Stimulated activated CD4-positive, alpha-beta T cell treated with anti-CD3 and anti-CD28 coated beads, Interleukin-1b, Interleukin-23, amount 100 ng/mL, for 24 hours (primary cell): ENCODE measurements around the gene CDYL2.

Experiments
- DNase-seq, 4 experiments: peaks; one replicate each; pipeline ENCODE4 v3.0.0-alpha.2; 2020; ENCODE audit warnings: low read depth in 4 of 4, low spot score in 1 of 4

Gene CDYL2

DNA sequence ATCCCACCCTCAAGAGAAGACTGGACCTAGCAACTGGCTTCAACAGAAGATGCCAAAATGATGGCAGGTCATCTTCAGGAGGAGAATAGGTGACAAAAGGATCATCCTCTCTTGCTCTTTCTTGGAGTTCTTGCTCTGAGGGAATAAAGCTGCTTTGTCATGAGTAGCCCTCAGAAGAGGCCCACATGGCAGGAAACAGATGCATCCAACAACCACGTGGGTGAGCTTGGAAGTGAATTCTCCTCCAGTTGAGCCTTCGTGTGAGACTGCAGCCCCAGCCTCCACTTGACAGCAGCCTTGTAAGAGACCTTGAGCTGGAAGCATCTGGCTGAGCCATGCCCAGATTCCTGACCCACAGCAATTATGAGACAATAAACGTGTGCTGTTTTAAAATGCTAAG lies 176.1 kb downstream of the CDYL2 start:
- no peak for DNase-seq

DNA sequence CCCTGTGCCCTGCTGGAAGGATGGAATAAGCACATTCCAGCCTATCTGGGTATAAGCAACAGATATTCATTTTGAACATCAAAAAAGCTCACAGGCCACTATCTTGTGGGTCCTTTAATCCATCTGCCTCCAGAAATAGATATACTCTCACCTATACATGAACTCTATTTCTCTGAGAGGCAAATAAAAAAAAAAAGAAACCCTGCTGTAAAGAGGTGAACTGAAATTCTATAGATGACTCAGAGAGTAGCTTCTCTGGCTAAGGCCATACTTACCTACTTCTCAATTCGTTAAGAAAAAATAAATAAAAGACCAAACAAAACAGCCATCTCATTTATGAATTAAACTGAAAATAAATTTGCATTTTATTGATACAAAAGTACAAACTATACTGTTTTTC lies 177.3 kb downstream of the CDYL2 start:
- DNase-seq = no peak

DNA sequence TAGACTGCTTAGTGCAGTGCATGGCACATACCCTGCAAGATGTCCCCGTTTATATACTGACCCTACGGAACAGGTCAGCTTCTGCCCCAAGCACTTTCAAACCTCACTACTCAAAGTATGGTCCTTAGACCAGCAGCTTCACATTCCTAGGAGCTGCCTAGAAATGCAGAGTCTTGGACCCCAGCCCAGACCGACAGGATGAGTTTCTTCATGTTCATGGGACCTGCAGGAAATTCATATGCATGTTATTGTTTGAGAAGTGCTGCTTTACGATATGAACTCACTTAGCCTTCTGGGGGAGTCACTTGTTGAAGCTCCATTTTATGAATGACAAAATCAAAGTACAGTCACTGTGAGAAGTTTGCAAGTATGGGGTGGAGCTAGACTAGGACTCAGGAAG lies 181.0 kb downstream of the CDYL2 start:
- no peak for DNase-seq

DNA sequence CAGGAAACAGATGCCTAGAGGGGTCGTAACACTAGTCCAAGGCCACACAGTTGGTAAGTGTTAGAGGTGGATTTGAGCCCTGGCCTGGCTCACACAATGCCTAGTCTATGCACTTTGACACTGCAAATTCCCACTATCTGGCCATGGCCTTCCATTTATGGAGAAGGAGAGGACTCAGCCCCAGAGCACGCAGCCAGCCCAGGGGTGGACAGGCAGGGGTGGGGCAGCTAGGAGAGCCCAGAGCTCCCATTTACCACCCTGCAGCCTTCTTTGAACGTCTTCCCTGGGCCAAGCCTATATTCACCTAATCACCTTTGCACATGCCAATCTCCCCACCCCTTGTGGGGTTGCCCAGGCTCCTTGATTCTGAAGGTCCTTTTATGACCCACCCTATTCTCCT lies 182.4 kb downstream of the CDYL2 start:
- DNase-seq = no peak

- DNase-seq = no peak
Measured at GRCh38 chr16:80620736-80621605, 183.4 kb downstream of the CDYL2 start.

- DNase-seq = no peak
Measured at GRCh38 chr16:80619824-80620223, 184.6 kb downstream of the CDYL2 start.

DNA sequence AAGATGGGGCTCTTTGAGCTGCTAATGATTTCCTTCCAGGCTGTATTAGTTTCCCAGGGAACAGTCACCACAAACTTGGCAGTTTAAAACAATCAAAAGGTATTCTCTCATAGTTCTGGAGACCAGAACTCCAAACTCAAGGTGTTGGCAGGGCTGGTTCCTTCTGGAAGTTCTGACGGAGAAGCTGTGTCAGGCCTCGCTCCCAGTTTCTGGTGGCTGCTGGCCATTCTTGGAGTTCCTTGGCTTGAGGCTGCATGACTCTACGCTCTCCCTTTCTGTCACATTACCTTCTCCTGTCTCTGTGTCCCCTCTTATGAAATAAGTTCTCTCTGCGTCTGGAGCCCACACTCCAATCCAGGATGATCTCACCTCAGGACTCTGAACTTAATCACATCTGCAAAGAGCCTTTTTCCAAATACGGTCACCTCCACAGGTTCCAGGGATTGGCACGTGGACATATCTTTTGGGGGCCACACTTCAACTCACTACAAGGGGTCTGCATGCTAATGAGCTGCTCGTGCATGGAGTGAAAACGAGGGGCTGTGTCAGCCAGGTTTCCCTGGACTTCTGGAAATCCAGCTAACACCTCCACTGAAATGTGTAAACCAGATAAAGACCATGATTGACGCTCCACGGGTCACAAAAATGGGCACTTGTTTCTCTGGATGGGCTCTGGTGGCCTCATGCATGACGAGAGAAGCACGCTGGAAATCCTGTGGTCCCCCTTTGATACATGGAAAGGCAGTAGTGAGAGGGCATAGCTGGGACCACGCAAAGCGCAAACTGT lies 185.3 kb downstream of the CDYL2 start:
- no peak for DNase-seq

DNA sequence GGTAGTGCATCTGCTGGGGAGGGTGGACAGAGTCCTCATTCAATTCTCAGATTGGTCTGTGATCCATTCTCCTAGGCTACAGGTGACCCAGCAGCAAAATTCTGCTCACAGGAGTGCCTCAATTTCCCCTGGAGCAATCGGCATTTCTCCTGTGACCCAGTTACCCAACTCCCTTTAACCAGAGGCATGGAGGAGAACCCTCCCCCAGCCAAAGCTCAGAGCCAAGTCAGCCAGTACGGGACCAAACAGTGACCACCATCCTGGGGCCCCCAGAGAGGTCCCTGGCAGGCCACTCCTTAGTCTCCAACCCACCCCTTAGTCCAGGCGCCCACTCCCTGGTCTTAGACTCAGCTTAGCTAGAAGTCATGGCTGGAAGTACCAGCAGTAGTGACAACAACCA lies 188.0 kb downstream of the CDYL2 start:
- DNase-seq = no peak

- DNase-seq = no peak
Measured at GRCh38 chr16:80615735-80616134, 188.7 kb downstream of the CDYL2 start.

GRCh38 chr16:80614908-80615671 lies 189.3 kb downstream of the CDYL2 start:
- DNase-seq = no peak

DNA sequence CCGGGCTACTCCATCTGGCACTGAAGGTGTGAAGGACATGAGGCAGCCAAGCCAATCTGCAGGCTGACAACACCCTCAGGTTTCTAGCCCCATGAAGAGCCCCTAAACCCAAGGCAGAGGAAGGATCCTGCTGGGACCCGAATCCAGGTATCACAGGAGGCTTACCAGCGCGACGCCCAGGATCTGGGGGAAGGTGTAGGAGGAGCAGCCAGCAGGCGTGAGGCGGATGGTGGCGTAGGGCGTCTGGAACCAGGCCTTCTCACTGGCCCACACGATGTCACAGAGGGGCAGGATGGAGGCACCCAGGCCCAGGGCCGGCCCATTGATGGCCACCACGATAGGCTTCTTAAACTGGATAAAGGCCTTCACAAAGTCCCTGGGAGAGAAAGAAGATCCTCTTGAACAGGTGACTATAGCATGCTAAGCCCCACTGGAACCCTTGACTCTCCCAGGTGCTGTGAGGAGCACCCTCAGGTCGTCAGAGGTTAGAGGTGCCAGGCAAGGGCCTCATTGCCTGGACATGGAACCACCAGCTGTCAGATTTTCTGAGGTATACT lies 191.9 kb downstream of the CDYL2 start:
- no peak for DNase-seq

DNA sequence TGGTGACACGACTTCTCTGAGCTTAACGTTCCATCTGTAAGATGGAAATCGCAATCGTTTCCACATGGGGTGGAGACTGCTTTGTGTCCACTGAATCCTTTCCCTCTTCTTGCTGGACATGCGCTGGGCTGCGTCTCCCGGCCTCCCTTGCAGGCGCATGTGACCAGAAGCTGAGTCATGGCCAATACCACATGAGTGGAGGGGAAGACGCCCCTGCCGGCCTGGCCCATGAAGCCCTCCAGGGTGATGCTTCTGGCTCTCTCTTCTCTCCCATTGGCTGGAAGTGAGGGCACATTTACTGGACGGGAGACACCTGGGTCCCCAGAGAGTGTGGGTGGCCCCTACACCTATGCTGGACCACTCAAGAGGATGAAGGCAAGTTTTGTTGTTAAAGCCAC lies 192.5 kb downstream of the CDYL2 start:
- no peak for DNase-seq

DNA sequence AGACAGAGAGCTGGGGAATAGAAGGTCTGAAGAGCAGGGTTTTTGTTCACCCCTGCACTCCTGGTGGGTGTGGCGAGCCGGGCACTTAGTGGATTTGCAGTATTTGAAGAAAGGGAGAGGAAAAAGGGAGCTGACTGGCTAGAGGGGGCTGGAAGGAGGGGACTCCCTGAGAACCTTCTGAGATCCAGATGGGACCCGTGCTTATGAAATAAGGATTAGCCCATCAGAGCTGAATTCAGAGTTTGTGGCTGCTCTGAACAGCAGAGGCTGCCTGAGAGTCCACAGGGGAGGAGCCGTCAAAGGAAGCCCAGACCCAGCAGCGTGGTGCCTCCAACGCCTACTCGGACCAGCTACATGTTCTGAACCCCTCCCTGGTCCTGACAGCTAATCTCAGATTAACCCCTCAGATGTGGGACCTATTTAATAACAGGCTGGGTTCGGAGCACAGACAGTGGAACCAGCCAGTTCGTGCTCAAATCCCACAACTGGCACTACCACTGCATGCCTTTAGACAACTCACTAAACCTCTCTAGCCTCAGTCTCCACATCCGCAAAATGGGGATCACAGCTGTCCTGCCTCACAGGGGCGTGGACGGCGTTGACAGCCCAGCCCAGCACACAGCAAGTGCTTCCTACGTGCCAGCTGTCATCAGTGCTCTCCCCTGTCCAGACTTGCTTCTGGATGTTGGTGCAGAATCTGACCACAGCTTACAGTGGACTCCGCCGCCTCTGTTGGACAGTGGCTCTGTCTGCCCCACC lies 193.0 kb downstream of the CDYL2 start:
- no peak for DNase-seq

GRCh38 chr16:80610481-80611156 lies 193.8 kb downstream of the CDYL2 start:
- no peak for DNase-seq

DNA sequence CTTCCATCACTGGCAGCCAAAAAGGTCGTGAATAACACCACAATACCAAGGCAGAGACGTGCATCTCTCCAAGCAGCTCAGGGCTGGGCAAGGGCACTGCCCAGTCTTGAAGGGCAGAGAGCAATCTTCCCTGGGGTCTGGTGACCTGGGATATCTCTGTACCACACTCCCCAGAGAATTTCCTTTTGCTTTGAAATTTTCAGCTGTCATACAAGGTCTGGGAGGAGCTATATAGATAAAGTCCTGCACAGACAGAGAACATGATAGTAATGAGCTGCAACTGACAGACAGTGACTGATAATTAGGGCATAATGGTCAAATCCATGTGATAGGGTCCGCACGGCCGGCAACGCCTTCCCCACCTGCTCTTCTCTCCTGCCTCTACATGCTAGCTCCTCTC lies 195.5 kb downstream of the CDYL2 start:
- no peak for DNase-seq

GRCh38 chr16:80607204-80607603 lies 197.2 kb downstream of the CDYL2 start:
- DNase-seq = no peak

- DNase-seq = no peak
Measured at GRCh38 chr16:80606221-80606766, 198.1 kb downstream of the CDYL2 start.

DNA sequence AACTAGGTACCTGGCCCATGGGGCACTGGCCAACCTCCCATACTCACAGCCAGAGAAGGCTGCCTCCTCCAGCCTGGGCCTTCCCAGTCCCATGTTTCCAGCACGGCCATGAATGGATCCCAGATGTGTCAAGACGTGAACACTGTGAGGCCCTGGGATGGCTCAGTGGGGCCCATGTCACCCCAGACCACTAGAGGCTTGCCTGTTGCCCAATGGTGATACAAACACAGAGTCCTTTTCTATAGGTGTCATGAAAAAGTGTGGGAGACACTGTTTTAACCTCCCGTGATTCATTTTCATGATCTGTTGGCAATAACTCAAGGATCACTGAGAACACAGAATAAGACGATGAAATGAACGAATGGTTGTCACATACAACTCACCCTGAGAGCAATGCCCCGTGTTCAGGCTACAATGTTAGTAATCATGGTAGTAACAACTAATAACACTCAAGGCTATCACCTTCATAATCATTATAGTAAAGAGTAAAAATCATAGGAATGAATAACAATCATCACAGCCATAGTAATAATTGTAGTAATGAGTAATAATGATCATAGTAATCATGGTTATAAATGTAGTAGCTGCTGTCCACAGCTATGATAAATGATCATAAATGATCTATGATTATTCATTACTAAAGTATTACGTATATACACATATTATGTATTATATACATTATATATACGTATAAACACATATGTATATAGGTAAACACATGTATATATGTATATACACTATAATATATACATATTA lies 199.6 kb downstream of the CDYL2 start:
- no peak for DNase-seq

DNA sequence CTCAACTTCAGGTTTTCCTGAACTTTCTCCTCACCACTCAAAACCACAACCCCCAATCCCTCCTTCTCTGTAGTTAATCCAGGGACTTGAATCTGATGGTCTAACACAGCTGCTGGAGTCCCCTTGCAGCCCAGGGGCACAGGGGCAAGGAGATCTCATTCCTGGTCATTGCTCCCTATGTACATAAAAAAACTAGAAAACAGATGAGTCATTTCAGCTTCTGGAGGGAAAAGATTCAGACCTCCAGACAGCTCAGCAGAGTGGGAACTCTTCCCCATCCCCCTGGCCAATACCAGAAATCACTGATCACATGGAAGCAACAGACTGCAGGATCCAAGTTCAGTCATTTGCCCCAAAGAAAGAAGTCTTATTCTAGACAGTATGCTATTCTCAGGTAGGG lies 201.5 kb downstream of the CDYL2 start:
- DNase-seq = no peak
